ENCODE results near the gene DLL4.
"Not testable (repeated sequence)": the region's sequence is repeated elsewhere in the genome, so short reads cannot be mapped to it uniquely, and the experiment has no call there.

The DLL4 gene

DNA sequence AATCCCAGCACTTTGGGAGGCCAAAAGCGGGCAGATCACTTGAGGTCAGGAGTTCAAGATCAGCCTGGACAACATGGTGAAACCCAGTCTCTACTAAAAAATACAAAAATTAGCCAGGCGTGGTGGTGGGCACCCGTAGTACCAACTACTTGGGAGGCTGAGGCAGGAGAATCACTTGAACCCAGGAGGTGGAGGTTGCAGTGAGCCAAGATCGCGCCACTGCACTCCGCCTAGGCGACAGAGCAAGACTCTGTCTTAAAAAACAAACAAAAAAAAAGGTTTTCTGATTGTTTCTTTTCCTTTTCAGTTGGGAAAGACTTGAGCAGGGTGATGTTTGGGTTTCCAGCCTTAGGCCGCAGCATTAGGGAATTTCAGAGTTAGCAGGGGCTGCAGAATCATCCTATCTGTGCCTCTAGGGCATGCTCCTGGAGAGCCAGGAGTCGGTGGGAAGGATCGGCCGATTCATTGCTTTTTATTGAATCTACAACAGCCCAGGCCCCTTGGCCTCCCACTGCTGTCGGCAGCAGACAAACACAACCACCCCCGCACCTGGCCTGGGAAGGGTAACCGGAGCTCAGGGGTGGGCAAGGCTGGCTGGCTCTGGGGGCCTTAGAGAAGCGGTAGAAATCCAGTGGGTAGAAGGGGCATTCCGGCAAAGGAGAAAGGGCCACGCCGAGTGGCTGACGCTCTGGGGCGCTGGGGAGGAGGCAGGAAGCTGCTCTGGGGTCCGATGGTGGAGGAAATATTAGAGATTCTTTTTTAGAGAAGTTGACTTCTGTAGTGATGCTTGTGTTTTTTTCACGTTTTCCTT, 30.4 kb downstream of the DLL4 start:
- no peak for DNase-seq
- Histone ChIP-seq H3K4me3 (ENCODE audit: low read depth, low read length) (no peak overlapping the region), H3K9me3 (ENCODE audit: severe bottlenecking) (no peaks in the 10 kb centered on the region), H3K27me3 (ENCODE audit: insufficient read depth, low read depth, severe bottlenecking) (no peaks in the 10 kb centered on the region), H3K36me3 (no peaks in the 10 kb centered on the region), H3K27ac (no peak overlapping the region)
- TF ChIP-seq CTCF (IDR thresholded peaks at IDR 0.05; ENCODE audit: low read depth, low read length): no peak

DNA sequence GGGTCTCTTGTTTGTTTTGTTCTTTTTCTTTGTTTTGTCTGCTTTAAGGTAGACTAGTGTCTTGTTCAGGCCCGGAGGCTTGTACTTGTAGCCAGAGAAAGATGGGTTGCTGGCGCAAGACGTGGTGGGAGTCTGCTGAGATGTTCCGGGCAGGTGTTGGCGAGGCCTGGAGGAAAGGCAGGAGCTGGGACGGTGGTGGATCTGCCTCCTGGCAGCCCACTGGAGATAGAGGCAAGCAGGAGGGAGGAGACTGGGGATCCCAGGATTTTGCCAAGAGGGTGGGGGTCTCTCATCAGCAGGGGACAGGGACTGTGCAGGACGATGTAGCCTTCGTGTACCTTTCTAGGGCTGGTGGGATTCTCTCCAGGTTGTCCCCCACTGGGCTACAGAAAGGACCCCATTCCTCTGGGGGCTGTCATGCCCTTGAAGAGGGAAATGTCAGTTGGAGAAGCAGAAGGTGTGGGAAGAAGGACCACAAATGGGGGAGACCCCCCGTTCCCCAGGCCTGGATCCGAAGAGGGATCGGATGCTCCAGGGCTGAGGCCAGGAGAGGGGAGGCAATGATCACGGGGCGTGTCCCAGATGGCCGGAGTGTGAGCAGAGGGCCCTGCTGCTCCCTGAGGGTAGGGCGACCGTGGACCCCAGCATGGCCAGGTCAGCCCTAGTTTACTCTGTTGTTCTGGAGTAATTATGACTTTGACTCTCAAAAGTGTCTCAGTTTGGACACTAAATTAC, 31.2 kb downstream of the DLL4 start:
- Histone ChIP-seq H3K9me3 (ENCODE audit: severe bottlenecking) (no peaks in the 10 kb centered on the region), H3K4me3 (ENCODE audit: low read depth, low read length) (no peak overlapping the region), H3K27ac (no peak overlapping the region), H3K27me3 (ENCODE audit: insufficient read depth, low read depth, severe bottlenecking) (no peaks in the 10 kb centered on the region), H3K36me3 (no peaks in the 10 kb centered on the region)
- no peak for TF ChIP-seq CTCF (IDR thresholded peaks at IDR 0.05; ENCODE audit: low read depth, low read length)
- DNase-seq: no peak

DNA sequence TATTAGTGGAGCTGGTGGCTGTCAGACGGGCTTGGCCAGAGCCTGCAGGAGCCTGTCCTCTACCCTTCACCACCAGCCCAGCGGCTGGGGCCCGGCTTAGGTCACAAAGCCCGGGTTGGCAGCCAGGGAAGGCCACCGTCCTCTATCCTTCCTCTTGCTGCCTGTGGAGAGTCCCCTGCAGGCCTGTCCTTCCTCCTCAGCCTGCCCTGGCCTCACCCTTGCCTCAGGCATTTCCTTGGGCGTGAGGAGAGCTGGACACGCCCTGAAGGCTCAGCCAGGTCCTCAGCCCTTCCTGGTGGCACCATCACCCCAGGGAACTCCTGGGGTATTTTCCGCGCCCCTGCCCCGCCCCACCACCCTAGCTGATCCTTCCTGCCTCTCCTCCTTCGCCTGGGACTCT, 31.8 kb downstream of the DLL4 start:
- DNase-seq: no peak
- TF ChIP-seq CTCF (IDR thresholded peaks at IDR 0.05; ENCODE audit: low read depth, low read length): no peak
- H3K27ac ChIP-seq: no peak overlapping the region

GRCh38 chr15:40961740-40962139, 32.6 kb downstream of the DLL4 start:
- H3K36me3 ChIP-seq; H3K27me3 ChIP-seq (ENCODE audit: insufficient read depth, low read depth, severe bottlenecking): not testable (repeated sequence)

More for the DNA sequence above, 31.8 kb downstream of the DLL4 start:
- no peak overlapping the region for H3K4me3 ChIP-seq (ENCODE audit: low read depth, low read length)
- no peaks in the 10 kb centered on the region for H3K36me3 ChIP-seq
- no peaks in the 10 kb centered on the region for H3K27me3 ChIP-seq (ENCODE audit: insufficient read depth, low read depth, severe bottlenecking)
- H3K9me3 ChIP-seq (ENCODE audit: severe bottlenecking): no peaks in the 10 kb centered on the region

DNA sequence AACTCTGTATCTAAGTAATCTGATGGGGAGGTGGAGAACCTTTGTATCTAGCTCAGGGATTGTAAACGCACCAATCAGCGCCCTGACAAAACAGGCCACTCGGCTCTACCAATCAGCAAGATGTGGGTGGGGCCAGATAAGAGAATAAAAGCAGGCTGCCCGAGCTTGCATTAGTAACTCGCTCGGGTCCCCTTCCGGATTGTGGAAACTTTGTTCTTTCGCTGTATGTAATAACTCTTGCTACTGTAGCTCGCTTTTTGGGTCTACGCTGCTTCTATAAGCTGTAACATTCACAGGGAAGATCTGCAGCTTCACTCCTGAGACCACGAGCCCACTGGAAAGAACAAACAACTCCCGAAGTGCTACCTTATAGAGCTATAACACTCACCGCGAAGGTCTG, 33.2 kb downstream of the DLL4 start:
- not testable (repeated sequence) for H3K4me3 ChIP-seq (ENCODE audit: low read depth, low read length); DNase-seq; H3K9me3 ChIP-seq (ENCODE audit: severe bottlenecking); H3K36me3 ChIP-seq; H3K27me3 ChIP-seq (ENCODE audit: insufficient read depth, low read depth, severe bottlenecking); H3K27ac ChIP-seq

More at GRCh38 chr15:40961740-40962139, 32.6 kb downstream of the DLL4 start:
- H3K9me3 ChIP-seq (ENCODE audit: severe bottlenecking); H3K27ac ChIP-seq; DNase-seq; H3K4me3 ChIP-seq (ENCODE audit: low read depth, low read length): not testable (repeated sequence)

- no peak for DNase-seq
- H3K4me3 ChIP-seq (ENCODE audit: low read depth, low read length): no peak overlapping the region
- no peaks in the 10 kb centered on the region for H3K36me3 ChIP-seq
- no peaks in the 10 kb centered on the region for H3K27me3 ChIP-seq (ENCODE audit: insufficient read depth, low read depth, severe bottlenecking)
- H3K27ac ChIP-seq: no peak overlapping the region
- no peak for TF ChIP-seq CTCF (IDR thresholded peaks at IDR 0.05; ENCODE audit: low read depth, low read length)
- no peaks in the 10 kb centered on the region for H3K9me3 ChIP-seq (ENCODE audit: severe bottlenecking)
Measured at GRCh38 chr15:40963201-40963600, 34.1 kb downstream of the DLL4 start.

Measured in WERI-Rb-1 (cell line).